PFSK-1 (cell line): Measurements from ENCODE around the gene LMX1A.

Source experiments
- FOXP2 ChIP-seq: optimal IDR thresholded peaks from 2 replicates; pipeline ENCODE3; 2011; ENCODE audit warnings: borderline replicate concordance, control low read depth, inconsistent platforms; ENCODE audit not compliant: insufficient read depth; ENCODE audit errors: extremely low read length, extremely low read depth
- POLR2AphosphoS5 ChIP-seq: IDR thresholded peaks from 2 replicates; pipeline ENCODE4 v1.6.1; 2012; ENCODE audit warnings: low read depth, mild to moderate bottlenecking, control low read depth, low read length, moderate library complexity
- REST ChIP-seq, 2 experiments: IDR thresholded peaks; 2 replicates each; pipeline versions ENCODE4 v1.6.1 to v1.8.0; 2011 to 2012; ENCODE audit warnings: low read depth in 2 of 2, low read length in 2 of 2, control low read depth in 1 of 2, inconsistent platforms in 1 of 2, mild to moderate bottlenecking in 1 of 2, moderate library complexity in 1 of 2; ENCODE audit not compliant: insufficient read depth in 1 of 2

- TF ChIP-seq POLR2AphosphoS5 (no peak), REST (IDR thresholded peaks at IDR 0.05; ENCODE audit: insufficient read depth in 1 of 2, low read depth in 2 of 2, low read length in 2 of 2) (no peak), FOXP2 (no peak)
These were observed 69.2 kb downstream of the LMX1A start for GRCh38 chr1:165287329-165287728.
